Kidney (tissue), 14 donors: Measurements from ENCODE around the gene UBAC2. TPM values are rescaled to one million over a fixed set of nuclear protein-coding genes. Genes with fewer than 3 reads are reported as not detected.
"Not testable (repeated sequence)": the region's sequence is repeated elsewhere in the genome, so short reads cannot be mapped to it uniquely, and the experiment has no call there.

ENCODE experiments used
- DNase-seq, 5 donors: peaks; one replicate each; pipeline ENCODE4 v3.0.0-alpha.2; 2013 to 2020
- FAIRE-seq: peaks from 2 replicates; lab custom pipeline; 2012; peaks lifted over from hg19 to GRCh38; lab: Jason Lieb, UNC
- H3K27ac ChIP-seq, 2 donors: one replicate each; pipeline ENCODE4 v1.7.0; 2013; ENCODE audit warnings: low read depth in 2 of 2, low read length in 2 of 2, inconsistent platforms in 1 of 2
- H3K27me3 ChIP-seq: one replicate; pipeline ENCODE4 v1.7.1; 2013; ENCODE audit warnings: low read length, inconsistent platforms; ENCODE audit not compliant: control insufficient read depth, insufficient read depth
- H3K36me3 ChIP-seq, 3 donors: one replicate each; pipeline versions ENCODE4 v1.7.0 to v1.7.1; 2013; ENCODE audit warnings: low read length in 3 of 3, control low read depth in 1 of 3, inconsistent platforms in 1 of 3; ENCODE audit not compliant: insufficient read depth in 3 of 3, control insufficient read depth in 2 of 3
- H3K4me1 ChIP-seq, 3 donors: one replicate each; pipeline versions ENCODE4 v1.7.0 to v1.7.1; 2013; ENCODE audit warnings: low read length in 3 of 3, inconsistent platforms in 1 of 3, low read depth in 1 of 3; ENCODE audit not compliant: control insufficient read depth in 2 of 3, insufficient read depth in 2 of 3
- H3K4me3 ChIP-seq, 3 donors: one replicate each; pipeline versions ENCODE4 v1.7.0 to v1.8.1; 2013; ENCODE audit warnings: low read length in 3 of 3, control low read depth in 1 of 3, inconsistent platforms in 1 of 3
- H3K9ac ChIP-seq, 3 donors: one replicate each; pipeline versions ENCODE4 v1.7.0 to v1.7.1; 2013; ENCODE audit warnings: low read length in 3 of 3, control low read depth in 1 of 3, inconsistent platforms in 1 of 3
- H3K9me3 ChIP-seq, 3 donors: one replicate each; pipeline versions ENCODE4 v1.7.0 to v1.7.1; 2013; ENCODE audit warnings: low read length in 3 of 3, control low read depth in 1 of 3, inconsistent platforms in 1 of 3; ENCODE audit not compliant: control insufficient read depth in 2 of 3, insufficient read depth in 1 of 3
- CTCF ChIP-seq: IDR thresholded peaks from 3 replicates; pipeline ENCODE4 v1.5.1; 2012; ENCODE audit warnings: mild to moderate bottlenecking, moderate library complexity, borderline replicate concordance; ENCODE audit not compliant: insufficient read depth; ENCODE audit errors: extremely low read depth
- intact Hi-C: fragments of 100-400 bp; cut with DNase I; formaldehyde crosslinking; loops from one replicate; pipeline ENCODE4 v1.11.1; 2022
- polyA plus RNA-seq: library from polyadenylated mRNA; stranded (reverse); fragments of 350-450 nt; fragmentation: Illumina TruSeq; extraction: RNeasy Lipid Tissue Mini Kit (QIAGEN cat#74804); gene quantifications from one replicate; pipeline ENCODE4 v1.2.3, GENCODE V29; 2014; ENCODE audit warnings: low read depth, low replicate concordance; ENCODE audit not compliant: insufficient read depth
- total RNA-seq: library from RNA; stranded (reverse); fragmentation: NEBNext Ultra II Directional; extraction: Animal tissue kit (Norgen Biotek cat#: 25700); gene quantifications from one replicate; pipeline ENCODE4 v1.2.1, GENCODE V29; 2021
- donor health status: control.
- donor health status: control.
- donor health status: control.
- donor health status: control.
- donor health status: control.
- donor health status: DM: yes; HTN: yes; CAD: no.
- donor health status: Normal renal cell carcinoma (clear cell type).

Gene UBAC2
- total and polyA plus RNA-seq, 2 donors from 2014 or later = 61.8 to 77.5 TPM

GRCh38 chr13:99227331-99227900 is 26.8 kb downstream of the UBAC2 start:
- no peaks in the 10 kb centered on the region for H3K36me3 ChIP-seq
- TF ChIP-seq CTCF = no peak
- no peak for DNase-seq
- no peak overlapping the region for H3K9ac ChIP-seq
- peaks cover 0 to 21% (median 4%) of the 10 kb centered on the region in 3 donors for H3K4me1 ChIP-seq
- no peak overlapping the region for H3K27ac ChIP-seq
- no peak overlapping the region for H3K4me3 ChIP-seq
- FAIRE-seq = no peak
- H3K27me3 ChIP-seq = no peaks in the 10 kb centered on the region
- intact Hi-C loops = no loop called here
- peaks cover 0 to 3% (median 0%) of the 10 kb centered on the region in 3 donors for H3K9me3 ChIP-seq

- no peak for TF ChIP-seq CTCF
- FAIRE-seq = no peak
Observed at GRCh38 chr13:99227909-99228688, 27.4 kb downstream of the UBAC2 start.

GRCh38 chr13:99228737-99229691 is 28.4 kb downstream of the UBAC2 start:
- DNase-seq (peak in 2 of 5 donors; percentile 10 to 27), FAIRE-seq (no peak)
- intact Hi-C loops = no loop called here
- H3K4me1 ChIP-seq = peaks cover 0 to 19% (median 4%) of the 10 kb centered on the region in 3 donors
- H3K9ac ChIP-seq = no peak overlapping the region
- H3K4me3 ChIP-seq = no peak overlapping the region
- no peaks in the 10 kb centered on the region for H3K9me3 ChIP-seq
- no peaks in the 10 kb centered on the region for H3K36me3 ChIP-seq
- no peak for TF ChIP-seq CTCF
- H3K27ac ChIP-seq = no peak overlapping the region
- H3K27me3 ChIP-seq = no peaks in the 10 kb centered on the region

More at GRCh38 chr13:99227909-99228688, 27.4 kb downstream of the UBAC2 start:
- intact Hi-C loops = no loop called here
- H3K27ac ChIP-seq = no peak overlapping the region
- peaks cover 0 to 21% (median 4%) of the 10 kb centered on the region in 3 donors for H3K4me1 ChIP-seq
- H3K4me3 ChIP-seq = no peak overlapping the region
- no peak overlapping the region for H3K9ac ChIP-seq
- no peaks in the 10 kb centered on the region for H3K36me3 ChIP-seq
- H3K9me3 ChIP-seq = no peaks in the 10 kb centered on the region
- no peaks in the 10 kb centered on the region for H3K27me3 ChIP-seq
- DNase-seq = no peak

GRCh38 chr13:99230588-99230987 is 29.9 kb downstream of the UBAC2 start:
- peaks cover 0 to 18% (median 4%) of the 10 kb centered on the region in 3 donors for H3K4me1 ChIP-seq
- H3K9me3 ChIP-seq, intact Hi-C loops, H3K27ac ChIP-seq, FAIRE-seq, H3K9ac ChIP-seq, H3K36me3 ChIP-seq, H3K4me3 ChIP-seq, DNase-seq, H3K27me3 ChIP-seq: not testable (repeated sequence)
